ENCODE data around the gene ALPP.
"Not testable (repeated sequence)": the region's sequence is repeated elsewhere in the genome, so short reads cannot be mapped to it uniquely, and the experiment has no call there.

The ALPP gene

DNA sequence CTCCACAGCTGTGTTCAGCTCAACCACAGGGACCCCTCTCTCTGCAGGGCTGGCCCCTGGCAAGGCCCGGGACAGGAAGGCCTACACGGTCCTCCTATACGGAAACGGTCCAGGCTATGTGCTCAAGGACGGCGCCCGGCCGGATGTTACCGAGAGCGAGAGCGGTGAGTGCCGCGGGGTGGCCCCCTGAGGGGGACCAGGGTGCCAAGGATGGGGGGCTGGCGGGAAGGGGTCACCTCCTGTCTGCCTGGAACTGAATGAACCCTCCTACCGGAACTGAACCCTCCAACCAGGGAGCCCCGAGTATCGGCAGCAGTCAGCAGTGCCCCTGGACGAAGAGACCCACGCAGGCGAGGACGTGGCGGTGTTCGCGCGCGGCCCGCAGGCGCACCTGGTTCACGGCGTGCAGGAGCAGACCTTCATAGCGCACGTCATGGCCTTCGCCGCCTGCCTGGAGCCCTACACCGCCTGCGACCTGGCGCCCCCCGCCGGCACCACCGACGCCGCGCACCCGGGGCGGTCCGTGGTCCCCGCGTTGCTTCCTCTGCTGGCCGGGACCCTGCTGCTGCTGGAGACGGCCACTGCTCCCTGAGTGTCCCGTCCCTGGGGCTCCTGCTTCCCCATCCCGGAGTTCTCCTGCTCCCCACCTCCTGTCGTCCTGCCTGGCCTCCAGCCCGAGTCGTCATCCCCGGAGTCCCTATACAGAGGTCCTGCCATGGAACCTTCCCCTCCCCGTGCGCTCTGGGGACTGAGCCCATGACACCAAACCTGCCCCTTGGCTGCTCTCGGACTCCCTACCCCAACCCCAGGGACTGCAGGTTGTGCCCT lies 2.9 kb downstream of the ALPP start:
- not testable (repeated sequence) for DNase-seq (ENCODE audit: low spot score)

DNA sequence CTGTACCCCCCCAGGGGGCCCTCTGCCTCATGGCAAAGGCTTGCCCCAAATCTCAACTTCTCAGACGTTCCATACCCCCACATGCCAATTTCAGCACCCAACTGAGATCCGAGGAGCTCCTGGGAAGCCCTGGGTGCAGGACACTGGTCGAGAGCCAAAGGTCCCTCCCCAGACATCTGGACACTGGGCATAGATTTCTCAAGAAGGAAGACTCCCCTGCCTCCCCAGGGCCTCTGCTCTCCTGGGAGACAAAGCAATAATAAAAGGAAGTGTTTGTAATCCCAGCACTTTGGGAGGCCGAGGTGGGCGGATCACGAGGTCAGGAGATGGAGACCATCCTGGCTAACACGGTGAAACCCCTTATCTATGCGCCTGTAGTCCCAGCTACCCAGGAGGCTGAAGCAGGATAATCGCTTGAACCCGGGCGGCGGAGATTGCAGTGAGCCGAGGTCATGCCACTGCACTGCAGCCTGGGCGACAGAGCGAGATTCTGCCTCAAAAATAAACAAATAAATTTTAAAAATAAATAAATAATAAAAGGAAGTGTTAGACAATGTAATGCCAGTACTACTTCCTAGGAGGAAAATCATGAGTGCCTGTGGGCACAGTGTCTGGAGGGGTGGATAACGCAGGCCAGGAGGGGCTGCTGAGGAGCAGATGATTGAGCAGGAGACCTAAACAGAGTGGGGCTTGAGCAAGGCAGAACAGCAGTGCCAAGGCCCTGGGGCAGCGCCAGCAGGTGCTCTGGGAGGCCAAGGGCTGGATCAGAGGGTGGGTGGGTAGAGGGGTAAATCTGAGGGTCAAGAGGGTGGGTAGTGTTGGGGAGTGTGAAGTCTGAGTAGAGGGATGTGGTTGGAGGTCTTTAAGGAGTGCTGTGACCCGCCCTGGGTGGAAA lies 4.0 kb downstream of the ALPP start:
- no peak for DNase-seq (ENCODE audit: low spot score)

DNA sequence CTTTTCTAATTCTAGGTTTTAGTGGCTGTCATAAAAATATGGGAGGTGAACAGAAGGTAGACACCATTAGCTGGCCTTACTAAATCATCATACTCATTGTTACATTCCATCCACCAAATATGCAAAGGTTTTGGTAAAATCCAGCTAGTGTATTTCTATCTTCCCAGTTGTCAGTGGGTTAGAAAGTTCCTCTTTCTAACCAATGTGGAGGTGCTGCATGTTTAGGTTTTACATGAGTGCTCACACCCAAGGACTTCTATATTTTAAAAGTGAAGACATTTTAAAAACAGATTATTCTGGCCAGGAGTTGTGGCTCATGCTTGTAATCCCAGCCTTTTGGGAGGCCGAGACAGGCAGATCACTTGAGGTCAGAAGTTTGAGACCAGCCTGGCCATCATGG lies 5.9 kb downstream of the ALPP start:
- no peak for DNase-seq (ENCODE audit: low spot score)

DNA sequence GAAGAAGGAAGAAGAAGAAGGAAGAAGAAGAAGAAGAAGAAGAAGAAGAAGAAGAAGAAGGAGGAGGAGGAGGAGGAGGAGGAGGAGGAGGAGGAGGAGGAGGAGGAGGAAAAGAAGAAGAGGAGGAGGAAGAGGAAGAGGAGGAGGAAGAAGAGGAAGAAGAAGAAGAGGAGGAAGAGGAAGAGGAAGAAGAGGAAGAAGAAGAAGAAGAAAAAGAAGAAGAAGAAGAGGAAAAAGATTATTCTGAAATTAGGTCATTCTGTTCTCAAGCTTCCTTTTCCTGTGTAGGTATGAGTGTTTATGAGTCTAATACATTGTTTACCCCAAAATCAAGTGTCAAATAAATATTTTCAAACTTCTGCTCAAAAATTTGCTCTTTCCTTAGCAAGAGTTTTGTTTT lies 6.5 kb downstream of the ALPP start:
- DNase-seq (ENCODE audit: low spot score): not testable (repeated sequence)

DNA sequence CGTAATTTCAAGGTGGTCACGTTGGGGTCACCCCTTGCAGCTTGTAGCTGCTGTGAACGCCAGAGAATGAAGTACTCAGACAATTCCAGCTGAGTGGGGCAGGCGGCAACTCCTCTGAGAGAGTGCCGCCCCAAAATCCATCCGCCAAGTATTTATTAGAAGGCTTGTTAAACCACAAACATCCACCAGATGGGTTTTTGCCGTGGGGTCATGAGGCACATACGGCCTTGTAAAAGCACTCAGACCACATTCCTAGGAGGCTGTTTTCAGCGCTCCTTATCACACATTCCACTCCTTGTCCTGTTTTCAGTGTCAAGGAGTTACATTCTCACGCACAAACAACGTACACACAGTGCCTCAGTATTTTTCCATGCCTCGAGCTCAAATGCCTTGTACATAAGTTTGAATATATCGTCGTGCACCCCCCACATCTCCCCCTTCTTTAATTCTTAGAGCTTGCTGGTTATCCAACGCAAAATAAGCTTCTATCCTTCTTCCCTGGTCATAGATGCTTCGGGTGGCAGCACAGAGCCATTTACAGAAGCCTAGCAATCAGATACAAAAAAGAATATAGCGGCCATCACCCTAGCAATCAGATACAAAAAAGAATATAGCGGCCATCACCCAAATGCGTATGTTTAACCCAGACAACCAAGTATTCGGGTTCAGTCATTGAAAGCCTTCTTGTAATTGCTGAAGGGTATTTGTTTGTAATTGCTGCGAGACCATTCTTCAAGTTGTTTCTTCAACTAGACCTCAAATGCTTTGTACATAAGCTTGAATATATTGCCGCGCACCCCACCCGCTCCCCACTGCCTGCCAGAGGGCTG lies 7.3 kb downstream of the ALPP start:
- peak; percentile 61 for DNase-seq (ENCODE audit: low spot score)

DNA sequence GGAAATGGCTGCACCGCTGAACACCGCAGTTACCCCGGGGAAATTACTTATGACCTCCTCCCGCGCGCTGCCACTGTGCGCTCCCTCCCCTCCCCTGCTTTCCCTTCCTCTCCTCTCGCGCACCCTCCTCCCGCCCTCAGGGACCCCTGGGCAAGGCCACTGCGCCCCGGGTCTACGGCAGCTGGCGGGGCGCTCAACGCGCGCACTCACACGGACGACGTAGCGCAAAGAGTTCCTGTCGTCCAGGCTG lies 7.9 kb downstream of the ALPP start:
- DNase-seq (ENCODE audit: low spot score): no peak

DNA sequence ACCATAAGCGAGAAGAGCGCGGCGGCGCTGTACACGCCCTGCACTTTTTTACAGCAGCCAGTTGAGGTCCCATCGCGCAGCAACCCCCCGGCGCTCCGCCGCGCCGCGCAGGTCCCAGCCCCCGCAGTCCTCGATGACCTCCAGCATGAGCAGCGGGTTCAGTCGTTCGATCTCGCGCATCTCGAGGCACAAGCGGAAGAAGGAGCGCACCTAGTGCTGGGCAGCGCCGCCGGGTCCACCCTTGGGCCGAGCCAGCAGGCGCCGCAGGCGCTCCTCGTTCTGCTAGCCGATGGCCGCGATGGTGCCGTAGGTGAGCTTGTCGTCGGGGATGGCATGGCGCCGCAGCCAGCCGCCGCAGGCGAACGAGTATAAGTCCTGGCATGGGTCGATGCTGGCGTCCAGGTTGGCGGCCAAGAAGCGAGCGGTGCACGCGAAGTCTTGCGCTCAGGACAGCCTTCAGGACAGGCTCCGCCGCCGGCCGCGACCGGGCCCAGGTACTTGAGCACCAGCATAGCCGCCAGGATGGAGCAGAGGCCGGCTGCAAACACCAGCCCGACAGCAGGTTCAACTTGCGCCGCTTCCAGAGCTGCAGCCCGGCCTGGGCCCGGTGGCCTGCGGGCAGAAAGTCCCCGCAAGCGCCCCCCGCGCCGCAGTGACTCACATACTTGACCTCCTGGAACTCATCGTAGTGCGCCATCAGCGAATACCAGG lies 8.3 kb downstream of the ALPP start:
- no peak for DNase-seq (ENCODE audit: low spot score)

DNA sequence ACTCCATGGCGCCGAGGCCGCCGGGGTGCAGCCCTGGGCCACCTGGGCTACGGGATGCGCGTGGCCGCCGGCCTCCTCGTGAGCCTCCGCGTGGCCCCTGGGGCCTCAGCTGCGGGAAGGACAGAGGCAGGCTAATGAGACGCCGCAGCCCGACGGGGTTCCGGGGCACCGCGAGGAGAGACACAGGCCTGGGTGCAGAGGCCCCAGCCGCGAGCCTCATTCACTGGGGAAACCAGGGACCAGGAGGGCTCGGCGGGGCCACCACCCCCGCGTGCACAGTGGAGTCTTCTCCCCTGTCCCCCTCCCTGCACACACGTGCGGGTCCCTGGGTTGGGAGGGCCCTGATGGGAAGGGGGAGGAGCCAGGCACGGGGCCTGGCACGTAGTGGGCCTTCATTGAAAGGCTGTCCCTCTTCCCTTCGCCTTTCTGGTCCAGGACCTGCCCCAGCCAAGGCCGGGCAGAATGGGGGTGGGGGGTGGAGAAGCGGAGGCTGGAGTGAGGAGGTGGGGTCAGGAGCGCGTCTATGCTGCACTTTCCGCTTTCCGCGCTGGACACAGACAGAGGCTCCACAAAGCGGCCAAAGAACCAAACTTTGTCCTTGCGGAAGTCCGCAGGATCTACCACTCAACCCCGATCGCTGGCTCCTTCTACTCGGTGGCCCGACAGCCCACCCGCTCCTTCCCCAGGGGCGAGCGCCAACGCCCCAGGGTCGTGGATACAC lies 9.1 kb downstream of the ALPP start:
- DNase-seq (ENCODE audit: low spot score): no peak

DNA sequence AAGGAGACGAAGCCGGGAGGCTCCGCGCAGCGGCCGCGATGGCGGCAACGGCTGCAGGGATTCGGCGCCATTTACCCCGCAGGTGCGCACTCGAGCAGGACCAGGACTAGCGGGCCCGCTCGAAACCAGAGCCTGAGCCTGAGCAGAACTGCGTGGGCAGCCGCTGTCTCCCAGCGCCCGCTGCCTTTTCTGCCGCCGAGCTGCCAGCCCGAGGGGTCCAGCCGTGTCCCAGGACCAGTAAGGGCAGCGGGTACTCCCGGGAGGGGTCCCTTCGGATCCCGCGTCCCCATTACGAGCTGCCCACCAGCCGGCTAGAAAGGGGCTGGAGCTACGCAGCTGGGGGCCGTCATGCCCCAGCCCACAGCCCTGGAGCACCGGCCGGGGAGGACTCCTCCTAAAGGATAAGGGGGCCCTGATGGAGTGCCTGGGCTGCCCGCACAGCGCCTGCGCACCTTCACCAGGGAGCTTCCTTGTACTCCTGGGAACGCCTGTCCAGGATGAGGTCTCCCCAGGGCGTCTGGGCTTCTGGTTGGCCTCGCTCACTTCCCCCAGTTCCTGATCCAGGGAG lies 9.9 kb downstream of the ALPP start:
- DNase-seq (ENCODE audit: low spot score): no peak

DNA sequence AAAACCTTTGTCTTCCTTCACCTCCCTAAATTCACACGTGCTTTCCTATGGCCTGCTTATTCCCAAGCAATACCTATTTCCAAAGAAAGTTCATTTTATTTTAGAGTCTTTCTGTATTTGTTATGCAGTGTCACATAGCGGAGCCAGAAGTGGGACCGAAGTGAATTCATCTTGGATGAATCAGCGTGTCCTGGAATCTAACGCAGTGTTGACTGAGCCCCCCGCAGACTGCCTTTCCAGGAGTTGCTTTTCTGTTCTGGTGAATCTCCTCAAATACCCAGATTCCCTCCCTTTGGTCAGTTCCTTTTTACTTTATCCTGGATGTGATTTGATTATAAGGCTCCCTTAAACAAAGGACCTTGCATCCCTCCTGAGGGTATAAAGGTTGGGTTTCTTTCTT lies 10.8 kb downstream of the ALPP start:
- no peak for DNase-seq (ENCODE audit: low spot score)

DNA sequence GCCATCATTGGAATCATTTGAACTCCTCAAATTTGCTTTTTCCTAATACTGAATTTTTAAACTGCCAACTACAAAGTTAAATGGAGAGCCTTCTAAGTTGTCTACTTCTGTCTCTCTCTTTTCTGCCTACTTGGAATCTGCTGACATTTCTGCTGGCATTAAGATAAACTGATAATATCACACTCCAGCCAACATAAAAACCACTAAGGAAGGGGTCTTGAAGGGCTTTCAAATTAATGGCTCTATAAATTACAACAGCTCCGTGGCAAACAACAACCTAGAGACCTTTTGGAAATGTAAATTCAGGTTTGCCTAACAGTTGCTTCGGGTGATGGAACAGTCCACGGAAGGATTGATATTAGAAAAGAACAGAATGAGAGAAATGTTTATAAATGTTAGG lies 12.1 kb downstream of the ALPP start:
- no peak for DNase-seq (ENCODE audit: low spot score)

DNA sequence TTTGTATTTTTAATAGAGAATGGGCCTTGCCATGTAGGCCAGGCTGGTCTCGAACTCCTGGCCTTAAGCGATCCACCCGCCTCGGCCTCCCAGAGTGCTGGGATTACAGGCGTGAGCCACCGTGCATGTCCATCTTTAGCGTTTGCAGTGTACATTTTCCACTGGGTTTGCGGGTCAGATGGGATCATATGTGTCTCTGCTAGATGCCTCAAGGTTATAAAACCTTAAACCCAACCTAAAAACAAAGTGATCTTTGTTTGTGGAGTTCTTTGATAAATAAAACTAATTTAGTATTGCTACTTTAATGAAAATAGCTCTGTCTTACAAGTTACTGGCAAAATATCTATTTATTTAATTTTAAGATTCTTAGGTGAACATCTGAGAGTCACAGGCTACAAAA lies 15.0 kb downstream of the ALPP start:
- no peak for DNase-seq (ENCODE audit: low spot score)

DNA sequence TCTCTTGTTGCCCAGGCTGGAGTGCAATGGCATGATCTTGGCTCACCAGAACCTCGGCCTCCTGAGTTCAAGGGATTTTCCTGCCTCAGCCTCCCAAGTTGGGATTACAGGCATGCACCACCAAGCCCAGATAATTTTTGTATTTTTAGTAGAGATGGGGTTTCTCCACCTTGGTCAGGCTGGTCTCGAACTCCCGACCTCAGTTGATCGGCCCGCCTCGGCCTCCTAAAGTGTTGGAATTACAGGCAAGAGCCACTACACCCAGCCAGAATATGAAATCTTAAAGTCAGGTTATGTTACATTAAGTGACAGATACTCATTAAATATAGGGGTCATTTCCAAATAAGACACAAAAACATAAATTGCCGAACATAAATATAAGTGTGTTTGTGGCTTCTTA lies 15.9 kb downstream of the ALPP start:
- DNase-seq (ENCODE audit: low spot score): not testable (repeated sequence)

DNA sequence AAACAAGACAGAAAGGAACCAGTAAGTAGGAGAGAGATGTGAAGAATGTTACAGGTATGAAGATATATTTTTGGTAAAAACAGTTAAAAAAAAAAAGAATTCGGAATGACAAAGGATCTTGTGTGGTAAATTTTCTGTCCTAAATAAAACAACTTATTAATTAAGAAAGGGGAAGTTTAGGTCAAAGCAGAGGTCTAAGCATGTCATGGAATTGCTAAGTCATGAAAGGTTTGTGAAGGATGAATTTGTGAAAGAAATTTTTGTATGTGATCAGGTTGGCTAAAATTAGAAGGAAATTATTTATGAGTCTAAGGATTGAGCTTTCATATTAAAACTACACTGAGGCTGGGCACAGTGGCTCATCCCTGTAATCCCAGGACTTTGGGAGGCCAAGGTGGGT lies 17.0 kb downstream of the ALPP start:
- DNase-seq (ENCODE audit: low spot score): no peak

DNA sequence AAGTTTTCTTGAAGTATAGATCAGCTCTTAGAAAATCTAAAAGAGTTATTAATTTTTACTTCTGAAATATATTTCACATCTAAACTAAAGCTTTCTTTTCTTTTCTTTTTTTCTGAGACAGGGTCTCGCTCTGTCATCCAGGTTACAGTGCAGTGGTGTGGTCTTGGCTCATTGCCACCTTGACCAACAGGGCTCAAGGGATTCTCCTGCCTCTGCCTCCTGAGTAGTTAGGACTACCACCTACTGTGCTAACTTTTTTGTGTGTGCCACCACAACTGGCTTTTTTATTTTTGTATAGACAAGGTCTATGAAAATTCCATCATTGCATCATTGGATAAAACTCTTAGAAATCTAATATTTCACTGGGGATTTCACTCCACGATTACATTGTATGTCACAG lies 18.1 kb downstream of the ALPP start:
- no peak for DNase-seq (ENCODE audit: low spot score)

DNA sequence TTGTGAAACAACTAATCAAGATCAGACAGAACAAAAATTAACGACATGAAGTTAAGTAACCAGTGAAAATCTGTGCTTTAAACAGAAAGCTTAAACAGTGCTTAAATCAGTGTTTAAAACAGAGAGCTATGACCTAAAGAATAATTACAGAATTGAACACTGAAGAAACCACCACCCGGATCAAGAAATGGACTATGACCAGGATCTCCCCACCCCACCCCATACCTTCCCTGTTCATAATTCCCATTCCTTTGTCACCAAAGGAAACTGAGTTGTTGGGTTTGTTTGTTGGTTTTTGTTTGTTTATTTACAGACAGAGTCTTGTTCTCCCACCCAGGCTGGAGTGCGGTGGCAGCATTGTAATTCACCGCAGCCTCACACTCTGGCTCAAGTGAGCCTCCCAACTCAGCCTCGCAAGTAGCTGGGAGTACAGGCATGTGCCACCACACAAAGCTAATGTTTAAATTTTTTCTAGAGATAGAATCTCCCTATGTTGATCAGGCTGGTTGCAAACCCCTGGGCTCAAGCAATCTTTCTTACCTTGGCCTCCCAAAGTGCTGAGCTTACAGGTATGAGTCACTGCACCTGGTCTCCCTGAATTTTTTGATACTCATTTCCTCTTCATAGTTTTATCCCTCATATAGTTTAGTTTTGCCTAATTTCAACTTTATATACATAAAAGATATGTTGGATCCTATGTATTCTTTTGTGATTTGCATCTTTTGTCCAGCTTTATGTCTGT lies 19.9 kb downstream of the ALPP start:
- DNase-seq (ENCODE audit: low spot score): peak; percentile 24

DNA sequence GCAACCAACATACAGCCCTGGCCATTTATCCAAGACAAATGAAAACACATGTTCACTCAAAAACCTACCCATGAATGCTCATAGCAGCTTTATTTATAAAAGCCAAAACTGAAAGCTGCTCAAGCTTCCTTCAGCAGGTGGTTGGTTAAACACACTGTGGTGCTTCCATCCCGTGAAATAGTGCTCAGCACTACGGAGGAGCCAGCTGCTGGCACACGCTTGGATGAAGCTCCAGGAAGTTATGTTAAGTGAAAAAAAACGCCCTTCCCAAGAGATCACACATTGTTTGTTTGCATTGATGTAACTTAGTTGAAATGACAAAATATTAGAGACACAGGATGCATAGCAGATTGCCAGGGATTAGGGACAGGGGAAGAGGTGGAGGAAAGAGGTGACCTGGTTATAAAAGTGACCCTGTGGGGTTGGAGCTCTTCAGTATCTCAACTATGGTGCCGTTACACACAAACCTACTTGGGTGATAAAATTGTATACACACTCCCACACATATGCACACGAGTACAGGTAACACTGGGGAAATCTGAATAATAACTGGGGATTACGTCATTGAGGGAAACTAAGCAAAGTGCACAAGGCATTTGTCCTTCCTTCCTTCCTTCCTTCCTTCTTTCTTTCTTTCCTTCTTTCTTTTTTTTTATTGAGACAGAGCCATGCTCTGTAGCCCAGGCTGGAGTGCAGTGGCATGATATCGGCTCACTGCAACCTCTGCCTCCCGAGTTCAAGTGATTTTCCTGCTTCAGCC lies 21.9 kb downstream of the ALPP start:
- no peak for DNase-seq (ENCODE audit: low spot score)

DNA sequence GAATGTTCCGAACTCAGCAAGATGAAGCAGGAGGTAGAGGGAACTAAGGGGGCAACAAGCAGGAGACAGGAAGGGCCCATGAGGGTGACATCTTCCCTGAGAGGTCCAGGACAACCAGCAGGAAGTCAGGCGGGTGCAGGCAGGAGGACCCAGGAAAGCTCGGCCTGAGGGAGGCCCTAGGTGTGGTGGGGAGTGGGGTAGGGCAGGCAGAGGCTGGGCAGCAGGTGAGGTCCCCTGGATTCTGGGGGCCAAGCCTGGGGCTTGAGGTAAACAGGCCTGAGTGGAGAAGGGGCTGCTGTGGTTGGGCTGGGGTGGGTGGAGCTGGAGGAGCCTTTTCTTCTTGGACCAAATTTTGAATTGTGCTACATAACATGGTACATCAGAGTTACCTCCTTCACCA lies 24.0 kb downstream of the ALPP start:
- no peak for DNase-seq (ENCODE audit: low spot score)

DNA sequence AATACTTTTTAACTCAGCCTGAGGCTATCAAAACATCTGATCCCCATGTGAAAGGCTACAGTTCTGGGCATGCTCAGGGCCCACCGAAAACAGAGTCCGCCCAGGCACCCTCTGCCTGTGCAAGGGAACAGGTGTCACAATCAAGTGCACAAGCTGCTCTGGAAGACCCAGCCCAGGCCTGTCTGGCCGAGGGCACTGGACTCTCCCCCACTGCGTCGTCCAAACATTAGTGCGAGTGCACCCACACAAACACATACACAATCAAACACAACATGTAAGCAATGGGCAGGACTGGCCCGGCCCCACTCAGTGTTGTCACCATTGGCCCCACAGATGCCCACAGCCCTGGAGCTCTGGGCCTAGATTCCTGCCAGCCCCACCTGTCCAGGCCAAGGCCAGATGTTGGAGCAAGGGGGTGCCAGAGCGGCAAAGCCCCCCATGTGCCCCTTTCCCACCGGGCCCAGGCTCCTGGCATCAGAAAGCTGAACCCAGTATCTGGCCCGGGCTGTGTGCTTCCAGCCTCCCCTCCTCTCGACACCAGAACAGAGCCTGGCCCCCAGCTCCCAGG lies 27.5 kb downstream of the ALPP start:
- DNase-seq (ENCODE audit: low spot score): no peak

Measured in SW480 (cell line).